Kasumi-1 (cell line): ENCODE data around the gene KLHDC7B.

ENCODE experiments used
- DNase-seq, 2 experiments: peaks; one replicate each; lab custom pipeline; 2025; lab: John Stamatoyannopoulos, UW

Gene KLHDC7B

DNA sequence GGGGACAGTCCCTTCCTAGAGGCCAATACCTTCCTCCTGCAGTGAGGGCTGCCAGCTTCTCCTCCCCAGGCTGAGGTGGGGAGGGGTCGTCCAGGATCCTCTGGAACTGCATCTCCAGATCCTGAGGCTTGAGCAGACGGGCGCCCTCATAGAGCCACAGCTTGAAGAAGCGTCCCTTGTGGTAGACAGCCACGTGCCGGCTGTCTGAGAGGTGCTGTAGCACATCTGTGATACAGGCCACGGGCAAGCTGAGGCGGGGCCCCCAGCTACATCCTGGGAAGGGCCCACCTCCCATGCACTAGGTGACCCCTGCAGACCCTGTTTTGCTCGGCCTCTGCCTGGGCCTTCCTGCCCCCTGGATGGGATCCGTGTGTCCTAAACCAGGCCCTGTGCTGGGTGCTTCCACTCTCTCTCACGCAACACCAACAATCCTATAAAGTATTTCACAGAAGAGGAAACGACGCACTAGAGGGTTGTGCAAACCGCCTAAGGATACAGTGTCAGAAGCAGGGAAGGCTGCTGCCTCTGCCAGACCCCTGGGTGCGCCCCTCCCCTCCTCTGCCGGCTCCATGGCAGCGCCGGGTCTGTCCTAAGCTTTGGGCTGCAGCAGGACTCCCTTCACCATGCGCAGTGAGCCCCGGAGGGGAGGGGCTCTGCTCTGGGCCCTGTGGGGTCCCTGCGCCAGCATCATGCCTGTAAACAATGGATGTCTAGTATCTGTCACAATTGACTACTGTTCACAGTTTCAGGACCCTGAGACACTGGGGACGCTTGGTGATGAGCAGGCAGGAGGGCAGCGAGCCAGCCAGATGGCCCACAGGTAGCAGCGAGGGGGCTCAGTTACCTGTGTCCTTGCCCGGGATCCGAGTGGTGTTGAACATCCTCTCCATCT is 28.0 kb downstream of the KLHDC7B start:
- DNase-seq = no peak

DNA sequence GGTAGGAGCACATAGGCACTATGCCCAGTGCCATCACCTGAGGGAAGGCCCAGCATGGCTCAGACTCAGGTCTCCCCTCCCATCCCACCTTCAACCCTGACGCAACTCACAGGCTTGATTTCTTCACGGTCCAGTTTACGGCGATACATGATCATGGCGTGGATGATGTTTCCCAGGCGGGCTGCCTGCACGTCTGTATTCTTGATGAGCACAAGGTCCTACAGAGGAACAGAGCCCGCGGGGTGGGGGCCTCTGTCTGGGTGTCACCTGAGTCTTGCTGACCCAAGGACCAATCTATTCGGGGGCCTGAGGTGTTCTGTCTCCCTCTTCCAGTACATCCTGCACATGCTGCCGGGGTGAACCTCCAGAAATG is 28.7 kb downstream of the KLHDC7B start:
- DNase-seq = no peak

DNA sequence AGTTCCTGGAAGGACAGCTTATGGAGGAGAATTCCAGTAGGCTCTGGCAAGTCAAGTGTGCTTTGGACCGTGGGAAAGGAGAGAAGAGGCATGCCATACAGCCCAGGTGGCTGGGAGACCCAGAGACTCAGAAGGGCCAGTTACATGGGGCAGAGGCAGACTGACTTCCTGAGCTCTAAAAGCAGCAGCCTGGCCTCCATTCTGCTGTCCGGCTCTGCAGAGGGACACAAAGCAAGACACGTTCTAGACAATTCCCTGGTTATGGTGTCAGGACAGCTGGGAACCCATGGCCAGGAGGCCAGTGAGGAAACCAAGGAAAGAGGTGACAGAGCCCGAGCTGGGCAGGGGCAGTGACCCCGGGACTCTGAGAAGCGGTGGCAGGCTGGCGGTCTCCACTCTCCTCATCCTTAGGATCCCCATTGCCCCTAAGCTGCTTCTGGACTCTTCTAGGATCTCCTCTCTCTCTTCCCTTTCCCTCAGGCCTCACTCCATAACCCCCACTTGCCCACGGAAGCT is 29.8 kb downstream of the KLHDC7B start:
- DNase-seq = no peak

DNA sequence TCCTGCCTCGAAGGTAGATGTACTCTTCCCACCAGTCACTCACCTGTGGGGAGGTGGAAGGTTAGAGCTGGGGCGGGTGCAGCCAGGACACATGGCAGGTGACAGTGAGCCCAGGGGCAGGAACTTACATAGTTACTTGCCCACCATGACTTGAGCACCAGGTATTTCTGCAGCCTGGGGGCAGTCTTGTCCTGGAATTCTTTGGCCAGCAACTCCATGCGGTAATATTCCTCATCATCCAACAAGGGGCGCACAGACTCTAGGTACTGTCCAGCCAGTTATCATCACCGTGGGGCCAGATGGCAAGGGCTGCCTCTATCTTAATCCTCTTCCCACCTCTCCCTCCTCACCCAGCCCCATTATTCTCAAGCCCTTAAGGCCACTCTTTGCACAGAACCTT is 30.4 kb downstream of the KLHDC7B start:
- DNase-seq = no peak

DNA sequence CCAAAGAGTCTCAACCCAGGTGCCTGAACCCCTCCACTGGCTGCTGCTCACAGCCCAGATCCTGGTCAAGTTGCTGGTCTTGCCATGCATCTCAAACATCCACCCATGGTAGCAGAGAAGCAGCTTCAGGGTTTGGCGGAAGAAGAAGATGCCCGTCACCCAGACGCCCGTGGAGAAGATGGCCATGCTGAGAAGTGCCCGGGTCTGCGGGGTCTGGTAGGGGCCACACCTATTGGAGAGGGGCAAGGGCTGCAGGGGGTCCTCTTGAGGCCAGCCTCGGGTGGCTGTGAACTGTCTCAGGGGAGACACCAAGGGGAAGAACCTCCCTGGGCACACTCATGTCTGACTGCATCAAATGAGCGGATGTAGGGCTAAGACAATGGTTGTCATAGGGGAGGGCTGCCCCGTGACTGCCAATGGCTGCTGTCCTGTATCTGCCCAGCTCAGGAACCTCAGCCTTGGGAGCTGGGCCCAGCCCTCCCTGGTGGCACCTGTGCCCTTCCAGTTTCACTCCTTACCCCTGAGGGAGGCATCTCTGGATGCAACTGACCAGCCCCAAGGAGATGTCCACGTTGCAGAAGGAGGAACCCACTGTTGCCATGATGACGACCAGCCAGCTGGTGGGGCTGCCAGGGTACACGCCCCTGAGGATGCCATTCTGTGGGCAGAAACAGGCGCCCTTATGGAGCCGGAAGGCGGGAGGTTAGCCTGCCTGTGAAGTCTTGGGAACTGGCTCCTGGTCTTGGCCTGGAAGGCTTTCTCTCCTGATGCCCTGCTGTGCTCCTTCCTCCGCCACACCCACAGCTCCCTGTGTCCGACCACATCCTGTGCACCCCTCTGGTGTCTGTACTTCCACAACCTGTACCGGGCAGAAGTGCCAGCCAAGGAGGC is 31.4 kb downstream of the KLHDC7B start:
- no peak for DNase-seq

DNA sequence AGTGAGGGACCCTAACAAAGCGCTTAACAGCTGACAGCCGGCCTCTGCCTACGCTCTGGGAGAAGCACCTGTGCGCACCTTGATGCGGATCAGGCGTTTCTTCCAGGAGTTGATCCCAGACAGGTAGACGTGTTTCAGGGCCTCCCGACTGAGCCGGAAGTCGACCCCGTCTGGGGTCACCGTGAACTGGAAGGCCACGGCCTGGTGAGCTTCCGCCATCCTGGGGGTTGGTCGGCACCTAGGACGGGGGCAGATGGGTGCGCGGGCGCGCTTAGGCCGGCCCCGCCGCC is 31.9 kb downstream of the KLHDC7B start:
- no peak for DNase-seq

- no peak for DNase-seq
These were observed 32.5 kb downstream of the KLHDC7B start, which contains the start of gene CPT1B for GRCh38 chr22:50577987-50578775. TSS of gene CPT1B (minus strand) at chr22:50578427. CDS start at chr22:50577915, 512 bp downstream.

- DNase-seq = no peak
These were observed 33.1 kb downstream of the KLHDC7B start for GRCh38 chr22:50578776-50579310.

DNA sequence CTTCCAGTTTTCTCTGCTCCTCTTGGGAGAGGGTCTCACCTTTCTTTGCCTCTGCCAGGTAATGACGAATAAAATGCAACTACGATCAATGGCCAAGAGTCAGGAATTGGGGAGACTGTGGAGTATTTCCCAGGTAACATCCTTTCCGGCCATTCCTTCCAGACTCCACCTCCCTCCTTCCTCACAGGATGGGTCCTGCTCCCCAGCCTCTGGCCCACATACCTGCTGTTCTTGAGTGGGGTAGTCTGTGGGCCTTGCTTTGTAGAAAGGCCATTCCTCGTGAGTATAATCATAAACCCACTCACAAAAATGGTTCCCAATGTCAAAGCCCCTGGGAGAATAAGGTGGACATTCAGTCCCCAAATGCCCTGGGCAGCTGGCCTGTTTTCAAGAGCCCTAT is 34.1 kb downstream of the KLHDC7B start:
- no peak for DNase-seq

DNA sequence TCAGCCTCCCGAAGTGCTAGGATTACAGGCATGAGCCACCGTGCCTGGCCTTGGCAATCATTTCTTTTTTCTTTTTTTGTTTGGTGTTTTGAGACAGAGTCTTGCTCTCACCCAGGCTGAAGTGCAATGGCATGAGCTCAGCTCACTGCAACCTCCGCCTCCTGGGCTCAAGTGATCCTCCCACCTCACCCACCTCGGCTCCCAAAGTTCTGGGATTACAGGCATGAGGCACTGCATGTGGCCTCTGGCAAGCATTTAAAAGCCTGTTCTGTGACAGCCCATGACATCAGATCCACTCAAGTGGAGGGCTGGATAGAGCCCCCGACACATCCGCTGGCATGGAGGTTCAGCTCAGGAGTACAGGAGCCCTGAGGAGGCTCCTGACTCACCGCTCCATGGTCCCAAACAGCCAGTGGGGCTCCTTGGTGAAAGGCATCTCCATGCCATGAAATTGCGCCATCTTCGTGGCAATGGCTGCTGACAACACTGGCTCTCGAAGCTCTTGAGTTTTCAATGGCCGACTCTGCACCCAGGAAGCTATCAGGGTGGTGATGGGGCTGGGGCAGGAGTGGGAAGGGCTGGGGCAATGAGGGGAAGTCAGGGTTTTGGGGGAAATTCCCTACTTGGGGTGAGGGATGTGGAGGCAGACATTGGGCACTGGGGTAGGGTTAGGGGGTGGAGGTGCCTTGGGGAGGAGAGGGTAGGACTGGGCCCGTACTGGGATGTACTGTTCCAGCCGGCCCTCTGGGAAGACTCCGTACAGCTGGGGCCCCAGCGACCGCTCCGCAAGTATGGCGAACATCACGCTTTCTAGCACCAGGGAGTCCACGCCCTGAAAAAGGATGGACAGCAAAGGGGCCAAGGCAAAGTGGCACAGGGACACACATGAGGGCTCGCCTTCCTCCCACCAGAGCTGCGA is 35.6 kb downstream of the KLHDC7B start:
- no peak for DNase-seq

- DNase-seq = peak in 1 of 2 experiments; percentile 9
These were observed 36.3 kb downstream of the KLHDC7B start for GRCh38 chr22:50581950-50582492.

DNA sequence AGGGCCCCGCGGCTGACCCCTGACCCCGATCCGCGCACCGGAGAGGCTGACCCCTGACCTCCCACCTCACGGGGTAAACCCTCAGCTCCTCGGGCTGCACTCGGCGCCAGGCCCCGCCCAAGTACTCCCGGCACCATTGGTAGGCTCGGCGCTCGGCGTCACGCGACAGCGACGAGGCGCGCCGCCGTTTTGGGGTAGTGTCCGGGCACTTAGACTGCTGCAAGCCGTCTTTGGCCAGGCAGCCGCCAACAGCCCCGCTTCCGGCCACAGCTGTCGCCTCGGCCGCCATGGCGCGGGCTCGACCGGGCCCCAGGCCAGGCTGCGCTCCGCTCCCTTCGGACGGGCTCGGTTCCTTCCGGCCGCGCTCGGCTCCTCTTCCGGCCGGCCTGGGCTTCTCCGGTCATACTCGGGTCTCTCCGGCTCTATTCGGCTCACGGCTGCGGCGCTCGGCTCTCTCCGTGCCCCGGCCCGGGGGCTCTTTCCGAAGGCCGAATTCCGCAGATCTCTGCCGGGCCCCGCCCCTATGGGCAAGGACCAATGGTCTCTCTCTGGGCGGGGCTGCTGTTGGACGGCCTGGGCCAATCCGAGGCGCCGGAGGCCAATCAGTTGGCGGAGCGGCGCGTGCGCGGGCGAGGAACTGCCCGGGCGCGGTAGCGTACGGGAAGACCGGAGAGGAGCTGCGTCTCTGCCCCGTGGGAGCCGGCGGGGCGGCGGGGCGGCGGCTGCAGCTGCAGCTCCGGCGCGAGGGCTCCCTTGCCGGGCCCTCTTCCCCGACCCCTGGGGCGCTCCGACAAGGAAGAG is 37.0 kb downstream of the KLHDC7B start, which contains the start of gene CHKB:
TSS of gene CHKB (minus strand) at position 357 of the 801 bp plus-strand sequence. CDS start at position 289, 68 bp downstream.
- peak; percentile 98 for DNase-seq

DNA sequence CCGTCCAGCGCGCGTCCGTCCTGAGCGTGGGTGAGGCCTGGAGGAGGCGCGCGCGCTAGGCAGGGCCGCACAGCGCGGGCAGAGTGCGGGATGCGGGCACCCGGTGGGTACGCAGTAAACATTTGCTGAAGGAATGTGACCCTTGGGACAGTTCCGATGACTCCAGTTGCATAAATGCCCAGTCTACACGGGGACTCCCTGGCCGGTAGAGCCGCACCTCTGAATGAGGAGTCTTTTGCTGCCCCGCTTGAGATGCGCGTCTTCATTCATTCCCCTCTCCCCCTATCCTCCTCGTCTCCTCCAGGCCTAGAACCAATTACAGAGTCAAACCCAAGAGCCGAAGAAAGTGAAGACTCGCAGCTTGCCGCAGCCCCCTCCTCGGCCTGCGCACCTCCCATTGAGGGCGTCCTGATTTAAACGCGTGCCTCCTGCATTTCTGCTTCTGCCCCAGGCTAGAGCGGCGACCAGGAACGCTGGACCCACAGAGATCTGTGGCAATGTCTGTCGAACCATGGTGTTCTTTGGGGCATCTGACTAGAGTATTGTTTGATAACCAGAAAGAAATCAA is 37.7 kb downstream of the KLHDC7B start:
- DNase-seq = peak in 1 of 2 experiments; percentile 45

- no peak for DNase-seq
These were observed 38.7 kb downstream of the KLHDC7B start for GRCh38 chr22:50584106-50585096.

DNA sequence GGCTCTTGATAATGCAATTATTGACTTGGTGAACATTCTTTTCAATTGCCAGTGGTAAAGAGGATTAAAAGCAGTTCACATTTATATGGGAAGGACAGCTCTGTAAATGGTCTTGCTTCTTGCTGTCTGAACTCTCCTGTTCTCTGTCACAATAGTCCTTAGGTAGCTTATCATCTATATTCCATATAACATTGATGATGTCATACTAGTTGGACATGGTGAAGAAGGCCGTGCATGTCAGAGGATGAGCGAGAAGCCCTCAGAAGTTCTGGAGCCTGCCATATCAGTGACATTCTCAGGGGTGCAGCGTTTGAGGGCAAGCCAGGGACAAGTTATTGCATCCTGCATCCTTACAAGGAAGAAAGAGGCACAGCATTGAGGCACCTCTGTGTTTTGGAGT is 39.5 kb downstream of the KLHDC7B start:
- DNase-seq = no peak

DNA sequence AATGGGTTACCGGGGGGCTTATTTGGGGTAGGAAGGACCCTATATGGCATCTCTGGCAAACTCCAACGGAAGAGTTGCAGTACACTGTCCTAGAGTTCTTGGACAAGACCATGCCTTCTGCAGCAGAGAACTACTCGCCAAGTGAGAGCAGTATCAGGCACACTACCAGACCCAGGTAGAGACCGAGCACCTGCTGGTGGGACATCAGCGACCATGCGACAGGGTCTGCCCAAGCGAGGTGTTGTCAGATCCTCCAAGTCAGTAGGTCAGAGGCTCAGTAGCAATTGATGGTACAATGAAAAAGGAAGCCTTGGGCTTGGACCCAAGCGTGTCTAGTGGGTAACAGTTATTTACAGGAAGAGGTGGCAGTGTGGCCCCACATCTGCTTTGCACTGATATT is 40.1 kb downstream of the KLHDC7B start:
- DNase-seq = no peak

GRCh38 chr22:50586416-50586815 is 40.7 kb downstream of the KLHDC7B start:
- DNase-seq = no peak

DNA sequence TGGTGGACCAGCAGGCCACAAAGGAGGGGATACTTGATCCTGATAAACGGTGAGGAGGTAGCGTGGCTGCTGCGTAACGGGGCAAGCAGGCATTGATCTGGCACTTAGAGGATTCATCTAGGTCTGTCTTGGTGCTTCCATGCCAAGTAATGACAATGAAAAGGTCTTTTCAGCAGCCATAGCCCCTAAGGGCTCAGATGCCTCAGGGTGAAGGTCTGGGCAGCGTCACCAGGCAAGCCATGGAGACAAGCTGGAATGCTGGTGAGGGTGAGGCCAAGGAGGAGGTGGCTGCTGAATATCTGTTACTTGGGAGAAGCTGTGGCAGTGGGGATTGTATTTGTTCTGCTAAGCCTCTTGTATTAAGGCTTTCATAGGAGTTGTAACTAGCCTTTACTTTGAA is 41.7 kb downstream of the KLHDC7B start:
- no peak for DNase-seq
